ENCODE results near the gene ABCG5.

ABCG5 gene

DNA sequence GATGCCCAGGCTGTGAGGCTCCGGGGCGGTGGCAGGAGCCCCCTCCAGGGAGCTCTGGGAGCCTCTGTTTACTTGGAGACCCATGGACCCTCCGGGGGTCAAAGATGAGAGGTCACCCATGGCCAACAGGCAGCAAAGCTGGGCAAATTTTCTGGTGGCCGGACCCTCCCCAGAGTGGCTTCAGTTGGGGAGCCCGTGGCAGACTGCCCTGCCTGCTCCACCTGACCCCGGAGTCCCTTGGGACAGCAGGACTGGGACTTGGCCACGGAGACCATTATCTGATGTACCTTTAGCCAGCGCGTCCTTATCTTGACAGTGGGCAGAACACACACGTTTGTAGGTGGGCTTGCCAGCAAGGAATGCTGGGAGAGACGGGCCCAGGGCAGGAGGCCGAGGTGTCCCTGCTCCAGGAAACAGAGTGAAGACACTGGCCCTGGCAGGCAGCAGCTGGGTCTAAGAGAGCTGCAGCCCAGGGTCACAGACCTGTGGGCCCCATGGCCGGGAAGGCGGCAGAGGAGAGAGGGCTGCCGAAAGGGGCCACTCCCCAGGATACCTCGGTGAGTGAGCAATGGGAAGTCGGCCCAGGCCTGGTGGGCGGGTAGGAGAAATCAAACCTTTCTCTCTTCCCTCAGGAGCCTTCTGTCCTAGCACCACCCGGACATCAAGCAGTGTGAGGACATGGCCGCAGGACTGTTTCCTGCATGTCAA is at the start of gene ABCG5, which contains the start of gene ABCG8:
Gene ABCG5 (minus strand): TSS at position 280 of the 708 bp plus-strand sequence. CDS start 160 bp downstream, at position 120.
Gene ABCG8 (plus strand): TSS at position 412 of the 708 bp plus-strand sequence. CDS start 83 bp downstream, at position 495.
- Histone ChIP-seq H3K27me3 (ENCODE audit: control insufficient read depth, insufficient read depth, low read length) (no peaks in the 10 kb centered on the region), H3K36me3 (ENCODE audit: control insufficient read depth, insufficient read depth, low read length) (no peaks in the 10 kb centered on the region), H3K4me1 (ENCODE audit: control insufficient read depth, insufficient read depth, low read length) (no peaks in the 10 kb centered on the region), H3K4me3 (ENCODE audit: low read length) (no peak within 1 kb of the TSS), H3K9ac (ENCODE audit: low read length) (no peak within 1 kb of the TSS), H3K27ac (ENCODE audit: low read depth, low read length) (no peak within 1 kb of the TSS)

DNA sequence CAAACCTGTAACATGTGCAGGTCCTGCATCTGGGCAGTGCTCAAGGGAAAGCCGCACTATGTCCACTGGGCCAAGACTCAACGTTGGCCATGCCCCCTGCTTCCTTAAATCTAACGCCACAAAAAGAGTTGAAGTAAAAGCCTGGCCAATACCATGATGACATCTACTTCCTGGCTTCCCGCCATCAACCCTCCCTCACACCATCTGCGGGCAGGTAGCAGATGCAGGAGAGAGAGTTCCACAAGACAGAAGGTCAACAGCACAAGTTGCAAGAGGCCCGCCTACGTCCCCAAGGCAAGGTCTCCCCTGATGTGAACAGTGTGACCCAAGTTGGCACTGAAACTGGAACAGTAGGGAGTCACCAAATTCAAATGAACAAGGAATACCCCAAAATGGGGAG is 48.5 kb upstream of the ABCG5 start:
- Histone ChIP-seq H3K36me3 (ENCODE audit: control insufficient read depth, insufficient read depth, low read length) (peaks cover 20% of the 10 kb centered on the region), H3K9ac (ENCODE audit: low read length) (no peak overlapping the region), H3K4me1 (ENCODE audit: control insufficient read depth, insufficient read depth, low read length) (no peaks in the 10 kb centered on the region), H3K4me3 (ENCODE audit: low read length) (no peak overlapping the region), H3K27me3 (ENCODE audit: control insufficient read depth, insufficient read depth, low read length) (no peaks in the 10 kb centered on the region), H3K27ac (ENCODE audit: low read depth, low read length) (no peak overlapping the region)

DNA sequence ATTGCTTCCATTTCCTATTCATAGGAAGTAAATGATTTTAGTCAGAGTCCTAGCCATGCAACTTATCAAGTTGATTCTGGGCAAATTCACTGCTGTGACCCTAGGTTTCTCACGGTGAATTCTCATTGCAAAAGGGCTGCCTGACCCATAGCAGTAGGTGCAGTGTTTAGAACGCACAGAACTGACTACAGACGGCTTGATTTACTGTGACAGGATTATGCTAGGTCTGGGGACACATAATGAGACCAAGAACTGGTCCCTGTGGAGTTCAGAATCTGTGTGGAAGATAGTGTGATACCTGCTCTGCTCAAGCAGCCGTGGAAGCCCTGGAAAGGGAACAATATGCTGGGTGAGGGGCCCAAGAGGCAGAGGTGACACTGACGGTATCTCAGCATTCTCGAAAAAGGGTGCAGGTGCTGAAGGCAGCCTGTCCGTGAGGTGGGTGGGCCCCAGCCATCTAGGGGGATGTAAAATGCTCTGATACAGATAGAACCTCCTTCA is 46.5 kb upstream of the ABCG5 start:
- Histone ChIP-seq H3K9ac (ENCODE audit: low read length) (no peak overlapping the region), H3K27ac (ENCODE audit: low read depth, low read length) (no peak overlapping the region), H3K4me3 (ENCODE audit: low read length) (no peak overlapping the region), H3K36me3 (ENCODE audit: control insufficient read depth, insufficient read depth, low read length) (peaks cover 10% of the 10 kb centered on the region), H3K27me3 (ENCODE audit: control insufficient read depth, insufficient read depth, low read length) (no peaks in the 10 kb centered on the region), H3K4me1 (ENCODE audit: control insufficient read depth, insufficient read depth, low read length) (no peaks in the 10 kb centered on the region)

DNA sequence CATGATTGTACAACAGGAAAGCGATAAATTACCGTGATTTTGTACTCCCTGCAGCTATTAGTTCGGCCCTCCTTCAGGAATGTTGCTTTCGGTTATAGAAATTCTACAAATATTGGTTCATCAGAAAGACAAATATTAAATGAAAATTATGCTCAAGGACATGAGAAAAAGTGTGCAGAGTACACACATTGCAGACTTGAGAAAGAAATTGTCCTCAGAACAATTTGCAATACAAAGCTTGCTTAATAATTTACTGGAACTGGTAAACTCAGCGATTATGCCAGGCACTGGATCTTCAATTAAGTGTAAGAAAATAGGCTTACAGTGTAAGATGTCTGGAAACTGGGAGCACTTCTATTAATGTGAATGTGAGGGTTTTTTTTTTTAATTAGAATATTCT is 46.0 kb upstream of the ABCG5 start:
- no peak overlapping the region for H3K4me3 ChIP-seq (ENCODE audit: low read length)
- H3K9ac ChIP-seq (ENCODE audit: low read length), result no peak overlapping the region
- H3K27me3 ChIP-seq (ENCODE audit: control insufficient read depth, insufficient read depth, low read length), result no peaks in the 10 kb centered on the region
- H3K4me1 ChIP-seq (ENCODE audit: control insufficient read depth, insufficient read depth, low read length), result no peaks in the 10 kb centered on the region
- H3K27ac ChIP-seq (ENCODE audit: low read depth, low read length), result no peak overlapping the region
- peaks cover 10% of the 10 kb centered on the region for H3K36me3 ChIP-seq (ENCODE audit: control insufficient read depth, insufficient read depth, low read length)

DNA sequence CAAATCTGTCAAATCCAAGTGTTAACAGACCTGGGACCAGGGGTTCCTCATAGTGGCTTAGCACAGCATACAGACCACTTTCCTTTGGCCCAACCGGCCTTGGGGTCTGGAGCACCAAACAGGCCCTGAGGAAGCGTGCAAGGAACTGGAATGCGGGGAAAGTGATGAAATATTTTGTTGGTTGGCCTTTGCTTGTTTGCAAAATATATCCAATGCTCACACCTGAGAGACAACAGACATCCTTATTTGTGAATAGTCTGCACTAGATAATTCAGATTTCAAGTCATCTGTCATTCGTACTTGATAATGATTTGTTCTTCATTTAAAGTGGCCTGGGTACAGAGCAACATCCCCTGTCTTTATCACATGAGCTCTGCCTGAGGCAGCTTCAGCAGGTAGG is 43.7 kb upstream of the ABCG5 start:
- H3K9ac ChIP-seq (ENCODE audit: low read length), result no peak overlapping the region
- H3K27me3 ChIP-seq (ENCODE audit: control insufficient read depth, insufficient read depth, low read length), result no peaks in the 10 kb centered on the region
- no peaks in the 10 kb centered on the region for H3K4me1 ChIP-seq (ENCODE audit: control insufficient read depth, insufficient read depth, low read length)
- H3K4me3 ChIP-seq (ENCODE audit: low read length), result no peak overlapping the region
- no peaks in the 10 kb centered on the region for H3K36me3 ChIP-seq (ENCODE audit: control insufficient read depth, insufficient read depth, low read length)
- no peak overlapping the region for H3K27ac ChIP-seq (ENCODE audit: low read depth, low read length)

DNA sequence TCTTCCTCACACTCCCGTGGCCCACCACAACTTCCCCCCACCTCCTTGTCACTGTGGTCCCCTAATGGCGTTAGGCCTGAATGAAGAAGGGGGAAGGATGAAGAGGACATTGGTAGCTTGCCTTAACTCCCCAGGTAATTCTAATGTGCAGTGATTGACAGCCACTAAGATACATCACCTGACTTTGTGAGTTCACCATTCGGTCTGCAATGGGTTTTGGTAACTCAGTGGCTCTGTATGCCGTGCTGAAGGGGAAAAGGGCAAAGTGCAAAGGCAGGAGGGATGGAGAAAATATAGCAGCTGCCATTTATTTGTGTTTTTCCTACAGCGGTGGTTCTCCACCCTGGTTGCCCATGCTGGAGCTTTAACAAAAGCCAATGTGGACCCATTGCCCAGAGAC is 42.3 kb upstream of the ABCG5 start:
- Histone ChIP-seq H3K4me3 (ENCODE audit: low read length) (no peak overlapping the region), H3K9ac (ENCODE audit: low read length) (no peak overlapping the region), H3K4me1 (ENCODE audit: control insufficient read depth, insufficient read depth, low read length) (no peaks in the 10 kb centered on the region), H3K27me3 (ENCODE audit: control insufficient read depth, insufficient read depth, low read length) (no peaks in the 10 kb centered on the region), H3K36me3 (ENCODE audit: control insufficient read depth, insufficient read depth, low read length) (no peaks in the 10 kb centered on the region), H3K27ac (ENCODE audit: low read depth, low read length) (no peak overlapping the region)

DNA sequence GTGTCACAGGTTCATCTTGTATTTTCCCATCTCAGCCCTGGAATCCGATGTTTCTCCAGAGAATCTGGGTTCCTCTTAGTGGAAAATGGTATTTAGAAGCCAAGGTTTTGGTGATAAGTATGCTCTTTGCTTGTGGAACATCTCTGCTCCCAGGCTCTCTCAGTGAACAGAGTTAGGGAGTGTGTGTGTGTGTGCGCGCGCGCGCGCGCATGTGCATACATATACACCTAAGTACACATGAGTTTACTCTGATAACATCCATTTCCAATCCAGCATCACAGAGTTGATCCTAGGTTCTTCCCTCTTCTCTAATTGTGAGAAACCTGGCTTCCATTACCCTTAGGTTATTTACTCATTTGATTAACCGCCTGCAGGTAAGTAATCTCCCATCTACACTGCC is 41.8 kb upstream of the ABCG5 start:
- Histone ChIP-seq H3K9ac (ENCODE audit: low read length) (no peak overlapping the region), H3K4me1 (ENCODE audit: control insufficient read depth, insufficient read depth, low read length) (no peaks in the 10 kb centered on the region), H3K27ac (ENCODE audit: low read depth, low read length) (no peak overlapping the region), H3K36me3 (ENCODE audit: control insufficient read depth, insufficient read depth, low read length) (no peaks in the 10 kb centered on the region), H3K27me3 (ENCODE audit: control insufficient read depth, insufficient read depth, low read length) (no peaks in the 10 kb centered on the region), H3K4me3 (ENCODE audit: low read length) (no peak overlapping the region)

DNA sequence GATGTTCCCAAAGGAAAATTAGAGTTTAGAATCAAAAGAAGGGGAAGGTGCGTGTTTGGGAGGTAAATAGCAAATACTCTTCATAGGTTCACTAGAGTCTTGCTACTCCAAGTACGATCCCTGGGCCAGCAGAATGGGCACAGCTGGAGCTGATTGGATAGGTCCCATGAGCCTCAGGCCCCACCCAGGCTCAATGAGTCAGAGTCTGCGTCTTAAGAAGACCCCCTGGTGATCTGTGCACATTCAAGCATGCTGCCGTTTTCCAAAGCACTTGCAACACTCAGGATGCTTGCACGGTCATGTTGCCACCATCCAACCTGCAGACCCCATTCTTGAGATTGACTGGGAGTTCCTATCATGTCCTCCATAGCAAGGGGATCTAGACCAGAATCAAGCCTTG is 40.6 kb upstream of the ABCG5 start:
- H3K36me3 ChIP-seq (ENCODE audit: control insufficient read depth, insufficient read depth, low read length), result no peaks in the 10 kb centered on the region
- H3K9ac ChIP-seq (ENCODE audit: low read length), result no peak overlapping the region
- H3K27ac ChIP-seq (ENCODE audit: low read depth, low read length), result no peak overlapping the region
- H3K4me1 ChIP-seq (ENCODE audit: control insufficient read depth, insufficient read depth, low read length), result no peaks in the 10 kb centered on the region
- H3K27me3 ChIP-seq (ENCODE audit: control insufficient read depth, insufficient read depth, low read length), result no peaks in the 10 kb centered on the region
- no peak overlapping the region for H3K4me3 ChIP-seq (ENCODE audit: low read length)

DNA sequence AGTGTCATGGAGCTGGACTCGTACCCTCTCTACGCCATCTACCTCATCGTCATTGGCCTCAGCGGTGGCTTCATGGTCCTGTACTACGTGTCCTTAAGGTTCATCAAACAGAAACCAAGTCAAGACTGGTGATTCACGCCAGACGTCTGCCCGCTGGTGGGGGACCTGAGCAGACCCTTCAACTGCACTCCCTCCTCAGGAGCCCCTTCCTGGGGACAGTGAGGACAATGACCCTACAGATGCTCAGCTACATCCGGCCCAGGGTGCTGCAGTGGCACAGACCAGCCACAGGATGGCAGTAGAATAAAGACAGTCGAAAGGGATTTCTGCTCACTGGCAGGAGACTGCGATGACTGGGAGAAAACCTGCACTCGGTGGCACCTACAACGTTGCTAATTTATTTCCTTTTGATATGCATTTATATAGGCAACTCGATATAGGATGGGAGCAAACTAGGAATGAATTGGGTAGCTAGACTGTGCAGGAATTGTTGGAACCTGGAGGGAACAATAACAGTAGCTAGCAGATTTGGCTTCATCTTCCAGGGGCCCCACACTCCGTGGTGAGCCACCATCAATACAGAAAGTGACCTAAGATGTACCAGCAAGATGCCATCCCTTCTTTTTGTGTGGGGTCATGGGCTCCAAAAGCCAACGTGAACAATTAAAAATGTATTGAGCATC is 39.3 kb upstream of the ABCG5 start:
- Histone ChIP-seq H3K4me1 (ENCODE audit: control insufficient read depth, insufficient read depth, low read length) (no peaks in the 10 kb centered on the region), H3K27me3 (ENCODE audit: control insufficient read depth, insufficient read depth, low read length) (no peaks in the 10 kb centered on the region), H3K36me3 (ENCODE audit: control insufficient read depth, insufficient read depth, low read length) (no peaks in the 10 kb centered on the region), H3K27ac (ENCODE audit: low read depth, low read length) (no peak overlapping the region), H3K9ac (ENCODE audit: low read length) (no peak overlapping the region), H3K4me3 (ENCODE audit: low read length) (no peak overlapping the region)

DNA sequence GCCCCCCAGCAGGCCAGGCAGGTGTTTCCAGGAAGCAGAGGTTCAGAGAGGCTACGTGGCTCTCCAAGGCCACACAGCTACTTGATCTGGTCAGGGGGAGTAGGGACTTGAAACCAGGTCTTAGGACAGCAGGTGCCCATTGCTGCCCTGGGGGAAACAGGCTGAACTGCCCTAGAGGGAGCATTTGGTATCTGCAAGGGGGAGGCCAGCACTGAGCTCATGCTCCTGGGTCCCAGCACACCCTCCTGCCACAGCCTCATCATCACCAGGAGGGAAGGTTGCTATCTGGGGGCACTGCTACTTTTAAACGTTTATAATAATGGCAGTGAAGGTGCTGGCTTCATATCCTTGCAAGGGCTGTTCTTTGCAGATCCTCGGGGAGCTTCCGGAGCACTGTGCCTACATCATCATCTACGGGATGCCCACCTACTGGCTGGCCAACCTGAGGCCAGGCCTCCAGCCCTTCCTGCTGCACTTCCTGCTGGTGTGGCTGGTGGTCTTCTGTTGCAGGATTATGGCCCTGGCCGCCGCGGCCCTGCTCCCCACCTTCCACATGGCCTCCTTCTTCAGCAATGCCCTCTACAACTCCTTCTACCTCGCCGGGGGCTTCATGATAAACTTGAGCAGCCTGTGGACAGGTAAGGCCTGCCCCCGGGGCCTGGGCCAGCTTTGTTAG is 36.3 kb upstream of the ABCG5 start:
- Histone ChIP-seq H3K27ac (ENCODE audit: low read depth, low read length) (no peak overlapping the region), H3K27me3 (ENCODE audit: control insufficient read depth, insufficient read depth, low read length) (no peaks in the 10 kb centered on the region), H3K36me3 (ENCODE audit: control insufficient read depth, insufficient read depth, low read length) (no peaks in the 10 kb centered on the region), H3K9ac (ENCODE audit: low read length) (no peak overlapping the region), H3K4me3 (ENCODE audit: low read length) (no peak overlapping the region), H3K4me1 (ENCODE audit: control insufficient read depth, insufficient read depth, low read length) (no peaks in the 10 kb centered on the region)

DNA sequence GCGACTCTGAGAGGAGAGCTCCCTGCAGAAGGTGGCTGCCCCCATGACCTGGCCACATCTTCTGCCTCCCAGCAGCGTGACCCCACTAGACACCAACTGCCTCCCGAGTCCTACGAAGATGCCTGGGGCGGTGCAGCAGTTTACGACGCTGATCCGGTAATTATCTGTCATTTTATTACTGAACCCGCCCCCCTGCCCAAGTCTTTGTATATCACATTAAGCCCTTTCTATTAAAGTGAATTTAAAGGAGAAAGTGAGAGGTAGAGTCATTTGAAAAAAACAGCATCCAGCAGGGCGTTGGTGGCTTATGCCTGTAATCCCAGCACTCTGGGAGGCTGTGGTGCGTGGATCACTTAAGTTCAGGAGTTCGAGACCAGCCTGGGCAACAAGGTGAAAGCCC is 33.5 kb upstream of the ABCG5 start:
- H3K27me3 ChIP-seq (ENCODE audit: control insufficient read depth, insufficient read depth, low read length), result no peaks in the 10 kb centered on the region
- no peak overlapping the region for H3K4me3 ChIP-seq (ENCODE audit: low read length)
- no peaks in the 10 kb centered on the region for H3K4me1 ChIP-seq (ENCODE audit: control insufficient read depth, insufficient read depth, low read length)
- no peak overlapping the region for H3K9ac ChIP-seq (ENCODE audit: low read length)
- H3K36me3 ChIP-seq (ENCODE audit: control insufficient read depth, insufficient read depth, low read length), result no peaks in the 10 kb centered on the region
- H3K27ac ChIP-seq (ENCODE audit: low read depth, low read length), result no peak overlapping the region

DNA sequence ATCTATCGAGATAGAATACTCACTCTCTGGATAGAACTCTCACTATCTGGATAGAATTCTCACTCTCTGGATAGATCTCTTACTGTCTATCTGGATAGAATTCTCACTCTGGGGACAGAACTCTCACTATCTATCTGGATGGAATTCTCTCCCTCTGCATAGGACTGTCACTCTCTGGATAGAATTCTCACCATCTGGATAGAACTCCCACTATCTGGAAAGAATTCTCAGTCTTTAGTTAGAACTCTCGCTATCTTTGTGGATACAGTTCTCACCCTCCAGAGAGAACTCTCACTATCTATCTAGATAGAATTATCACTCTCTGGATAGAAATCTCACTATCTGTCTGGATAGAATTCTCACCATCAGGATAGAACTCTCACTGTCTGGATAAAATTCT is 16.7 kb upstream of the ABCG5 start:
- no peak overlapping the region for H3K9ac ChIP-seq (ENCODE audit: low read length)
- no peaks in the 10 kb centered on the region for H3K4me1 ChIP-seq (ENCODE audit: control insufficient read depth, insufficient read depth, low read length)
- H3K27ac ChIP-seq (ENCODE audit: low read depth, low read length), result no peak overlapping the region
- H3K27me3 ChIP-seq (ENCODE audit: control insufficient read depth, insufficient read depth, low read length), result no peaks in the 10 kb centered on the region
- H3K36me3 ChIP-seq (ENCODE audit: control insufficient read depth, insufficient read depth, low read length), result no peaks in the 10 kb centered on the region
- no peak overlapping the region for H3K4me3 ChIP-seq (ENCODE audit: low read length)

Data from rectal smooth muscle tissue (tissue), 1 donor.